Breast epithelium (tissue), 3 donors: ENCODE results near the gene SYMPK.

Source experiments
- CTCF ChIP-seq, 3 donors: fragments of 450-650 bp; IDR thresholded peaks; one replicate each; pipeline ENCODE4 v1.5.1; 2016 to 2017; ENCODE audit warnings: antibody characterized with exemption in 3 of 3, mild to moderate bottlenecking in 3 of 3, moderate library complexity in 3 of 3
- POLR2AphosphoS5 ChIP-seq, 3 donors: sonication (generic); formaldehyde crosslinking; IDR thresholded peaks; one replicate each; pipeline ENCODE4 v1.6.1; 2017; ENCODE audit warnings: antibody characterized with exemption in 3 of 3

- TF ChIP-seq POLR2AphosphoS5 (IDR thresholded peaks at IDR 0.05), result no peak
- no peak for TF ChIP-seq CTCF (IDR thresholded peaks at IDR 0.05)
Measured at GRCh38 chr19:45887200-45887710, 24.3 kb upstream of the SYMPK start.
